Right lobe of liver (tissue), 4 donors: ENCODE data around the gene PEAK3.

ENCODE experiments used
- CTCF ChIP-seq, 4 donors: fragments of 200-600 bp in 3 of 4; fragments of 450-650 bp in 1 of 4; IDR thresholded peaks; one replicate each; pipeline versions ENCODE4 v1.5.1 to v1.8.0; 2016 to 2022; ENCODE audit warnings: antibody characterized with exemption in 4 of 4, mild to moderate bottlenecking in 2 of 4
- POLR2A ChIP-seq: fragments of 450-650 bp; IDR thresholded peaks from one replicate; pipeline ENCODE4 v1.6.1; 2017; ENCODE audit warnings: antibody characterized with exemption, mild to moderate bottlenecking
- donor health status: DM: no; HTN: no; CAD: no.
- donor health status: DM: no; HTN: no; CAD: no.
- donor health status: DM: no; HTN: yes; CAD: no.

GRCh38 chr19:2325281-2326046 lies 43.5 kb upstream of the PEAK3 start:
- TF ChIP-seq CTCF (IDR thresholded peaks at IDR 0.05): no peak
- TF ChIP-seq POLR2A: no peak
